Measurements from ENCODE around the gene EMCN. TPM values are rescaled to one million over a fixed set of nuclear protein-coding genes. Genes with fewer than 3 reads are reported as not detected.

Gene EMCN
- total and polyA plus RNA-seq, 2 of the 8 experiments (the other 6 are each of a cell fraction or from before 2014, with no cell fraction given) = not detected

DNA sequence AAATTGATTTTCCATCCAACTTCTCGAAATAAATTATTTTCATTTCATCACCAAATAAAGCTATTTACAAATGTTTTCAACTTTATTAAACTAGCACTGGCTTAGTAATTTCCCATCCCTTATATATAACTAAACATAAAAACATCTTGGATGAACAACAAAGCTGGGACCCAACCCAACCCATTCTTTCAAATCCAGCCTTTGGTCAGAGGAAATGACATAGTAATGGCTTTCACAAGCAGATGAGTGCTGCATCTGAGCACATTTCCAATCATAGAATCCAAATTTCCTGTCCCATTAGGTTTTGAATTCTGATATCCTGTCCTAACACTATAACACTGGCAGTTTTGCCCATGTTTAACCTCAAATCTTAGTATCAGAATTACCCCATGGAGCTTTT, 7.9 kb upstream of the EMCN start (continued):
- TF ChIP-seq SUZ12 (IDR thresholded peaks at IDR 0.05; ENCODE audit: low read length) = no peak
- no peak for TF ChIP-seq CBX8 (IDR thresholded peaks at IDR 0.05; ENCODE audit: borderline replicate concordance, low read depth, low read length)
- no peak for TF ChIP-seq EP300 (IDR thresholded peaks at IDR 0.05; ENCODE audit: borderline replicate concordance in 1 of 2, low read depth in 2 of 2, low read length in 2 of 2)
- TF ChIP-seq NRF1 (IDR thresholded peaks at IDR 0.05; ENCODE audit: low read depth, low read length) = no peak
- TF ChIP-seq, protein P1, sequence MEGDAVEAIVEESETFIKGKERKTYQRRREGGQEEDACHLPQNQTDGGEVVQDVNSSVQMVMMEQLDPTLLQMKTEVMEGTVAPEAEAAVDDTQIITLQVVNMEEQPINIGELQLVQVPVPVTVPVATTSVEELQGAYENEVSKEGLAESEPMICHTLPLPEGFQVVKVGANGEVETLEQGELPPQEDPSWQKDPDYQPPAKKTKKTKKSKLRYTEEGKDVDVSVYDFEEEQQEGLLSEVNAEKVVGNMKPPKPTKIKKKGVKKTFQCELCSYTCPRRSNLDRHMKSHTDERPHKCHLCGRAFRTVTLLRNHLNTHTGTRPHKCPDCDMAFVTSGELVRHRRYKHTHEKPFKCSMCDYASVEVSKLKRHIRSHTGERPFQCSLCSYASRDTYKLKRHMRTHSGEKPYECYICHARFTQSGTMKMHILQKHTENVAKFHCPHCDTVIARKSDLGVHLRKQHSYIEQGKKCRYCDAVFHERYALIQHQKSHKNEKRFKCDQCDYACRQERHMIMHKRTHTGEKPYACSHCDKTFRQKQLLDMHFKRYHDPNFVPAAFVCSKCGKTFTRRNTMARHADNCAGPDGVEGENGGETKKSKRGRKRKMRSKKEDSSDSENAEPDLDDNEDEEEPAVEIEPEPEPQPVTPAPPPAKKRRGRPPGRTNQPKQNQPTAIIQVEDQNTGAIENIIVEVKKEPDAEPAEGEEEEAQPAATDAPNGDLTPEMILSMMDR (IDR thresholded peaks at IDR 0.05; ENCODE audit: control extremely low read depth in 1 of 3, insufficient read depth in 1 of 3, low read depth in 1 of 3, low read length in 3 of 3) = no peak
- no peak for TF ChIP-seq RFX5 (IDR thresholded peaks at IDR 0.05; ENCODE audit: borderline replicate concordance, low read depth, low read length)
- TF ChIP-seq GABPA (IDR thresholded peaks at IDR 0.05; ENCODE audit: borderline replicate concordance, insufficient read depth, low read length) = no peak
